PC-3 (cell line): ENCODE results near the gene PRPSAP2.
A peak's percentile ranks its signal among the peaks of the same experiment; 100 is the strongest.
"Not testable (repeated sequence)": the region's sequence is repeated elsewhere in the genome, so short reads cannot be mapped to it uniquely, and the experiment has no call there.

ENCODE experiments used
- CTCF ChIP-seq: fragments of 300-600 bp; sonication (generic); conservative IDR thresholded peaks from 2 replicates; pipeline ENCODE4 v1.5.1; 2017; ENCODE audit warnings: antibody characterized with exemption, low read depth, mild to moderate bottlenecking, low read length
- EZH2 ChIP-seq: fragments of 300-600 bp; sonication (generic); IDR thresholded peaks from one replicate; pipeline ENCODE4 v1.6.1; 2017; ENCODE audit warnings: antibody characterized with exemption, mild to moderate bottlenecking, low read length; ENCODE audit not compliant: unreplicated experiment
- EZH2phosphoT487 ChIP-seq: fragments of 300-600 bp; sonication (generic); IDR thresholded peaks from 2 replicates; pipeline ENCODE4 v1.6.1; 2018; ENCODE audit warnings: mild to moderate bottlenecking, antibody characterized with exemption, low read length, borderline replicate concordance

GRCh38 chr17:18816489-18817371 lies 41.2 kb upstream of the PRPSAP2 start:
- TF ChIP-seq CTCF: peak; percentile 63
- TF ChIP-seq EZH2phosphoT487, EZH2: not testable (repeated sequence)
